ENCODE results near the gene LAS1L. TPM values are rescaled to one million over a fixed set of nuclear protein-coding genes. Genes with fewer than 3 reads are reported as not detected.
"Not testable (repeated sequence)": the region's sequence is repeated elsewhere in the genome, so short reads cannot be mapped to it uniquely, and the experiment has no call there.

LAS1L gene
- total RNA-seq, 2 experiments from 2014 or later: 76.9 to 79.8 TPM

- peak; percentile 19 for DNase-seq
- H3K27me3 Mint-ChIP-seq: no peaks in the 10 kb centered on the region
- H3K27ac Mint-ChIP-seq: no peak overlapping the region
- H3K4me1 Mint-ChIP-seq: peaks cover 13% of the 10 kb centered on the region
- H3K36me3 Mint-ChIP-seq: peaks cover 33% of the 10 kb centered on the region
- H3K9me3 Mint-ChIP-seq: no peaks in the 10 kb centered on the region
- H3K4me3 Mint-ChIP-seq: no peak overlapping the region
Observed at GRCh38 chrX:65528705-65529340, 5.8 kb downstream of the LAS1L start.

GRCh38 chrX:65528293-65528692 lies 6.3 kb downstream of the LAS1L start:
- Mint-ChIP-seq H3K27me3 (no peaks in the 10 kb centered on the region), H3K36me3 (peaks cover 30% of the 10 kb centered on the region), H3K4me3 (no peak overlapping the region), H3K4me1 (peaks cover 10% of the 10 kb centered on the region), H3K9me3 (no peaks in the 10 kb centered on the region), H3K27ac (no peak overlapping the region)
- DNase-seq: no peak

GRCh38 chrX:65524139-65524538 lies 10.4 kb downstream of the LAS1L start:
- H3K4me3 Mint-ChIP-seq: no peak overlapping the region
- no peak for DNase-seq
- no peak overlapping the region for H3K27ac Mint-ChIP-seq
- peaks cover 2% of the 10 kb centered on the region for H3K4me1 Mint-ChIP-seq
- H3K36me3 Mint-ChIP-seq: peaks cover 22% of the 10 kb centered on the region
- no peaks in the 10 kb centered on the region for H3K9me3 Mint-ChIP-seq
- H3K27me3 Mint-ChIP-seq: no peaks in the 10 kb centered on the region

- Mint-ChIP-seq H3K4me3 (no peak overlapping the region), H3K27me3 (no peaks in the 10 kb centered on the region), H3K27ac (no peak overlapping the region), H3K4me1 (no peaks in the 10 kb centered on the region), H3K9me3 (no peaks in the 10 kb centered on the region), H3K36me3 (peaks cover 18% of the 10 kb centered on the region)
- no peak for DNase-seq
Observed at GRCh38 chrX:65522739-65523372, 11.7 kb downstream of the LAS1L start.

GRCh38 chrX:65519530-65519929 lies 15.1 kb downstream of the LAS1L start:
- not testable (repeated sequence) for H3K4me3 Mint-ChIP-seq, H3K4me1 Mint-ChIP-seq
- peaks cover 15% of the 10 kb centered on the region for H3K36me3 Mint-ChIP-seq

GRCh38 chrX:65518980-65519379 lies 15.6 kb downstream of the LAS1L start:
- Mint-ChIP-seq H3K36me3 (peaks cover 15% of the 10 kb centered on the region), H3K27ac (peak overlapping the region; percentile 29)
- H3K9me3 Mint-ChIP-seq, H3K4me3 Mint-ChIP-seq, H3K27me3 Mint-ChIP-seq, H3K4me1 Mint-ChIP-seq, DNase-seq: not testable (repeated sequence)

More at GRCh38 chrX:65519530-65519929, 15.1 kb downstream of the LAS1L start:
- H3K27ac Mint-ChIP-seq, H3K27me3 Mint-ChIP-seq, H3K9me3 Mint-ChIP-seq, DNase-seq: not testable (repeated sequence)

GRCh38 chrX:65517923-65518322 lies 16.7 kb downstream of the LAS1L start:
- Mint-ChIP-seq H3K4me1 (no peaks in the 10 kb centered on the region), H3K9me3 (no peaks in the 10 kb centered on the region), H3K27me3 (no peaks in the 10 kb centered on the region), H3K27ac (no peak overlapping the region), H3K4me3 (no peak overlapping the region), H3K36me3 (peaks cover 14% of the 10 kb centered on the region)
- no peak for DNase-seq

GRCh38 chrX:65516756-65517155 lies 17.8 kb downstream of the LAS1L start:
- no peaks in the 10 kb centered on the region for H3K27me3 Mint-ChIP-seq
- H3K4me3 Mint-ChIP-seq: no peak overlapping the region
- H3K27ac Mint-ChIP-seq: no peak overlapping the region
- H3K9me3 Mint-ChIP-seq: no peaks in the 10 kb centered on the region
- DNase-seq: no peak
- H3K36me3 Mint-ChIP-seq: peaks cover 7% of the 10 kb centered on the region
- H3K4me1 Mint-ChIP-seq: no peaks in the 10 kb centered on the region

- no peak overlapping the region for H3K27ac Mint-ChIP-seq
- no peaks in the 10 kb centered on the region for H3K27me3 Mint-ChIP-seq
- no peaks in the 10 kb centered on the region for H3K4me1 Mint-ChIP-seq
- no peak for DNase-seq
- no peaks in the 10 kb centered on the region for H3K36me3 Mint-ChIP-seq
- H3K4me3 Mint-ChIP-seq: no peak overlapping the region
- no peaks in the 10 kb centered on the region for H3K9me3 Mint-ChIP-seq
Observed at GRCh38 chrX:65513610-65514009, 21.0 kb downstream of the LAS1L start.

- H3K4me1 Mint-ChIP-seq: no peaks in the 10 kb centered on the region
- no peaks in the 10 kb centered on the region for H3K27me3 Mint-ChIP-seq
- H3K36me3 Mint-ChIP-seq: peaks cover 5% of the 10 kb centered on the region
- peak overlapping the region; percentile 38 for H3K27ac Mint-ChIP-seq
- DNase-seq: no peak
- no peak overlapping the region for H3K4me3 Mint-ChIP-seq
- H3K9me3 Mint-ChIP-seq: no peaks in the 10 kb centered on the region
Observed at GRCh38 chrX:65509400-65509799, 25.2 kb downstream of the LAS1L start.

GRCh38 chrX:65508851-65509250 lies 25.7 kb downstream of the LAS1L start:
- peaks cover 5% of the 10 kb centered on the region for H3K36me3 Mint-ChIP-seq
- H3K4me1 Mint-ChIP-seq: no peaks in the 10 kb centered on the region
- H3K27ac Mint-ChIP-seq: no peak overlapping the region
- no peak overlapping the region for H3K4me3 Mint-ChIP-seq
- no peak for DNase-seq
- H3K27me3 Mint-ChIP-seq: no peaks in the 10 kb centered on the region
- H3K9me3 Mint-ChIP-seq: no peaks in the 10 kb centered on the region

- no peak for DNase-seq
- H3K4me1 Mint-ChIP-seq: no peaks in the 10 kb centered on the region
- H3K4me3 Mint-ChIP-seq: no peak overlapping the region
- H3K36me3 Mint-ChIP-seq: peaks cover 5% of the 10 kb centered on the region
- no peak overlapping the region for H3K27ac Mint-ChIP-seq
- H3K9me3 Mint-ChIP-seq: no peaks in the 10 kb centered on the region
- no peaks in the 10 kb centered on the region for H3K27me3 Mint-ChIP-seq
Observed at GRCh38 chrX:65502618-65503017, 32.0 kb downstream of the LAS1L start.

GRCh38 chrX:65493431-65493830 lies 41.2 kb downstream of the LAS1L start:
- no peak overlapping the region for H3K4me3 Mint-ChIP-seq
- H3K27ac Mint-ChIP-seq: no peak overlapping the region
- H3K36me3 Mint-ChIP-seq: no peaks in the 10 kb centered on the region
- H3K27me3 Mint-ChIP-seq: no peaks in the 10 kb centered on the region
- no peaks in the 10 kb centered on the region for H3K4me1 Mint-ChIP-seq
- no peaks in the 10 kb centered on the region for H3K9me3 Mint-ChIP-seq
- DNase-seq: no peak

GRCh38 chrX:65491620-65492019 lies 43.0 kb downstream of the LAS1L start:
- Mint-ChIP-seq H3K27ac (no peak overlapping the region), H3K27me3 (no peaks in the 10 kb centered on the region), H3K36me3 (no peaks in the 10 kb centered on the region), H3K9me3 (no peaks in the 10 kb centered on the region), H3K4me1 (no peaks in the 10 kb centered on the region), H3K4me3 (no peak overlapping the region)
- no peak for DNase-seq

GRCh38 chrX:65488495-65488894 lies 46.1 kb downstream of the LAS1L start:
- no peaks in the 10 kb centered on the region for H3K4me1 Mint-ChIP-seq
- no peak overlapping the region for H3K4me3 Mint-ChIP-seq
- H3K27me3 Mint-ChIP-seq: no peaks in the 10 kb centered on the region
- DNase-seq: no peak
- H3K9me3 Mint-ChIP-seq: no peaks in the 10 kb centered on the region
- H3K27ac Mint-ChIP-seq: no peak overlapping the region
- H3K36me3 Mint-ChIP-seq: no peaks in the 10 kb centered on the region

- Mint-ChIP-seq H3K9me3 (peaks cover 1% of the 10 kb centered on the region), H3K27ac (no peak overlapping the region), H3K36me3 (peaks cover 12% of the 10 kb centered on the region), H3K4me3 (no peak overlapping the region), H3K27me3 (no peaks in the 10 kb centered on the region), H3K4me1 (peaks cover 2% of the 10 kb centered on the region)
- no peak for DNase-seq
Observed at GRCh38 chrX:65480960-65481359, 53.6 kb downstream of the LAS1L start.

Data from activated naive CD8-positive, alpha-beta T cell treated with anti-CD3 and anti-CD28 coated beads for 36 hours (primary cell).